ENCODE data around the gene CTXND2.
"Not testable (repeated sequence)": the region's sequence is repeated elsewhere in the genome, so short reads cannot be mapped to it uniquely, and the experiment has no call there.

CTXND2 gene

DNA sequence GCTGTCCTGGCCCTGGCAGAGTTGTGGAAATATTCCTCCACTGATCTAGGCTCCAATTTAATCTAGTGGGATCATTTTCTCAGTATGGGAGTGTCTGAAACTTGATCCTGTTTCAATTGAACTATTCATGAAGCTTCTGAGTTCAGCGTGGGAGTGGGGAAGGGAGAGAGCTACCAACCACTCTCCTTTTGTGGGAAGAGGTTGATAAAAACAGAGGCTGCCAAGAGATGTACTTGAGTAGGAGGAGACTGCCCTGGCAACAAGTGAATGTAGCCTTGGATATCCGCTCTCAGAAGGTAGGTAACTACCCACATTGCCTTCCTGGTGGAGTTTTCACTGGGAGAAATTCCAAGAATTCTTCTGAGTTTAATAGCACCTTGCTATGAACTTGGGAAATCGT is at the start of gene CTXND2:
TSS of gene CTXND2 (plus strand) at position 119 of the 400 bp plus-strand sequence. CDS start 25,179 bp downstream, outside the sequence.
- no peak for ATAC-seq
- H3K4me1 Mint-ChIP-seq, result peaks cover 42% of the 10 kb centered on the region
- no peaks in the 10 kb centered on the region for H3K27me3 Mint-ChIP-seq
- H3K9me3 Mint-ChIP-seq, result peaks cover 3% of the 10 kb centered on the region
- no peak within 1 kb of the TSS for H3K27ac Mint-ChIP-seq
- H3K36me3 Mint-ChIP-seq, result no peaks in the 10 kb centered on the region
- no peak within 1 kb of the TSS for H3K4me3 Mint-ChIP-seq

DNA sequence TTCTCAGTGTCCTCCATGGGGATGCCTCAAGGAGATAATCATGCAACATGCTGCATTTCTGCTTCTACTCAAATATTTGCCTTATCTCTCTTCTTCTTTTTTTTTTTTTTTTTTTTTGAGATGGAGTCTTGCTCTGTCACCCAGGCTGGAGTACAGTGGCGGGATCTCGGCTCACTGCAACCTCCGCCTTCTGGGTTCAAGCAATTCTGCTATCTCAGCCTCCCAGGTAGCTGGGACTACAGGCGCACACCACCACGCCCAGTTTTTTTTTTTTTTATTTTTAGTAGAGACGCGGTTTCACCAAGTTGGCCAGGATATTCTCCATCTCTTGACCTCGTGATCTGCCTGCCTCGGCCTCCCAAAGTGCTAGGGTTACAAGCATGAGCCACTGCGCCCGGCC is 46.1 kb upstream of the CTXND2 start:
- not testable (repeated sequence) for H3K9me3 Mint-ChIP-seq, H3K4me3 Mint-ChIP-seq, ATAC-seq, H3K4me1 Mint-ChIP-seq, H3K27ac Mint-ChIP-seq, H3K27me3 Mint-ChIP-seq
- peaks cover 63% of the 10 kb centered on the region for H3K36me3 Mint-ChIP-seq

DNA sequence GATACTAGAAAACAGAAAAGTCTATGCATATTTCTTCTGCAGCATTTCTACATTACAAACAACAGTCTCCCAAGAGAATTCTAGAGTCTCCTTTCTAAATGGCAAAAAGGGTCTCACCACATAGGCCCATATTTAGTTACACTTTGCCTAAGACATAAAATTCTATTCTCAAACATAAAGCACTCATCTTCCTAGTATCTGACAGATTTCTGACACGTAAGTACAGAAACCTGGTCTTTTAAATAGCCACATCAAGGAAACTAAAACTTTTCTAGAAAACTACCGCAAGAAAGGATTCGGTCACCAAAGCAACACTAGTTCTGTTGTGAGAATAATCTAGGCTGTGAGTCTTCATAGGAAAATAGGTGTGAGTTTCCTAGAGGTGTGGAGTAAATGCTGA is 45.3 kb upstream of the CTXND2 start:
- Mint-ChIP-seq H3K4me1 (peaks cover 2% of the 10 kb centered on the region), H3K36me3 (peaks cover 61% of the 10 kb centered on the region), H3K27me3 (no peaks in the 10 kb centered on the region), H3K9me3 (no peaks in the 10 kb centered on the region), H3K27ac (no peak overlapping the region), H3K4me3 (no peak overlapping the region)
- no peak for ATAC-seq

DNA sequence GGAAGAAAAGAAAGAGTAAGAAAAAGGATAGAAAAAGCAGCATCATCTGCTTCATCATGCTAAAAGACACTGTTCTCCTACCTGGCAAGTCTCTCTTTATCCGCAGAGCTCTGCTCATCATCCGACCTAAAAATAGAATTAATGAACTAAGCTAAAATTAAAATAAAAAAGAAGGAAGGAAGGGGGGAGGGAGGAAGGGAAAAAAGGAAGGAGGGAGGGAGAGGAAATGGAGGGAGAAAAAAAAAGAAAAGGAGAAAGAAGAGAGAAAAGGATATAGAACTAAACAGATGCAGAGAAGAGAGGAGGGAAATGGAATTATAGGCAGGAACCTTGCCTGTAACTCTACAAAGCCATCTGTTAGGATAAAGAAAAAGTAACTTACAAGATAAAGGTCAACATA is 44.6 kb upstream of the CTXND2 start:
- no peak for ATAC-seq
- Mint-ChIP-seq H3K4me3 (no peak overlapping the region), H3K4me1 (peaks cover 5% of the 10 kb centered on the region), H3K36me3 (peaks cover 60% of the 10 kb centered on the region), H3K9me3 (no peaks in the 10 kb centered on the region), H3K27me3 (no peaks in the 10 kb centered on the region), H3K27ac (no peak overlapping the region)

DNA sequence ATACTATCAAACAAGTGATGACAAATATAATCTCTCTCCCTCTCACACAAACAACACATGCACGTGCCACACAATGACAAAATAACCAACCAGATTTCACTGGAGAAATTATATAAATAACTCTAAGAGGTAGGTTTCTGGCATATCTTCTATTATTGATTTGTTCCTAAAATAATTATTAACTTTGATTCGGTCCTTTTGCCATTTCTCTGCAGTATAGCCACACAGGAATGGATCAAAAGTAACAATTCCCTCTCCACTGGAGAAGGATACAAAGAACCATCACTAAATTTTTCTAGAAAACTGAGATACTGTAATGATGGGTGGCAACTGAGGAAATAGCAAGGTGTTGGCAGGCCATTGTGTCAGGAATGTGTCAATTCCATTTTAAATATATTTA is 44.0 kb upstream of the CTXND2 start:
- peaks cover 5% of the 10 kb centered on the region for H3K4me1 Mint-ChIP-seq
- no peak overlapping the region for H3K27ac Mint-ChIP-seq

DNA sequence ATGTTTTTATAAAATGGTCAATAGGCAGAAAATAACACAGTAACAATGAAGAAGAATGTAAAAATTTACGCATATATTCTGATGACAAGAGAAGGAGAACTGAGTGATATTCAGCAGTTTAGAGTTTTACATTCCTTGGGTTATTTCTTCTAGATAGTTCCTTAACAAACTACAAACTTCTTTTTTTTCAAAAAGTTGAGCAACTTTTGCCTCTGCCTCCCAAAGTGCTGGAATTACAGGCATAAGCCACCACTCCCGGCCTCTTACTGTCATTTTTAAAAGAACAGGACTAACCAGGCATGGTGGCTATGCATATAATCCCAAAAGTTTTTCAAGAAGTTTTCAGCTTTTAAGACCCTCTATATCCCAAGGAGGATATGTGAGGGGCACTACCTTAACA is 43.5 kb upstream of the CTXND2 start:
- Mint-ChIP-seq H3K27me3 (no peaks in the 10 kb centered on the region), H3K4me1 (peaks cover 5% of the 10 kb centered on the region), H3K36me3 (peaks cover 58% of the 10 kb centered on the region), H3K4me3 (no peak overlapping the region), H3K9me3 (no peaks in the 10 kb centered on the region), H3K27ac (no peak overlapping the region)
- ATAC-seq, result no peak

More for the DNA sequence above, 44.0 kb upstream of the CTXND2 start:
- Mint-ChIP-seq H3K4me3 (no peak overlapping the region), H3K27me3 (no peaks in the 10 kb centered on the region), H3K9me3 (no peaks in the 10 kb centered on the region), H3K36me3 (peaks cover 60% of the 10 kb centered on the region)
- ATAC-seq, result no peak

DNA sequence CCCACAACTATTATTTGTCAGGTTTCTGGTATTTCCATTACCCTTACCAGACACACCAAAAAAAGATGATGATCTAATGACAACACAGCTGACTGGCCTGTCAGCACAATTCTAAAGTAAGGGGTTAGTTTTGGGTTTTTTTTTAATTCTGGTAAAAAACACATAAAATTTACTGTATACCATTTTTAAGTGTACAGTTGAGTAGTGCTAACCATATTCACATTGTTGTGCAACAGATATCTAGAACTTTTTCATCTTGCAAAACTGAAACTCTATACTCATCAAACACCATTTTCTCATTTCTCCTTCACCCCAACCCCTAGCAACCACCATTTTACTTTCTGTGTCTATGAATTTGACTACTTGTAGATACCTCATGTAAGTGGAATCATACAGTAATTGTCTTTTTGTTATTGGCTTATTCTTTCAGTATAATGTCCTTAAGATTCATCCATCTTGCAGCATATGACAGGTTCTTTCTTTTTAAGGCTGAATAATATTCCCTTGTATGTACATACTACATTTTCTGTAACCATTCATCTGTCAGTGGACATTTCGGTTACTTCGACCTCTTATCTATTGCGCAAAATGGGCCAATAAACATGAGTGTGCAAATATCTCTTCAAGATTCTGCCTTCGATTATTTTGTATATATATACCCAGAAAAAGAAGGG is 40.3 kb upstream of the CTXND2 start:
- H3K4me1 Mint-ChIP-seq, result peaks cover 5% of the 10 kb centered on the region
- H3K27me3 Mint-ChIP-seq, result no peaks in the 10 kb centered on the region
- no peak for ATAC-seq
- H3K27ac Mint-ChIP-seq, result no peak overlapping the region
- no peaks in the 10 kb centered on the region for H3K9me3 Mint-ChIP-seq
- no peak overlapping the region for H3K4me3 Mint-ChIP-seq
- H3K36me3 Mint-ChIP-seq, result peaks cover 42% of the 10 kb centered on the region

DNA sequence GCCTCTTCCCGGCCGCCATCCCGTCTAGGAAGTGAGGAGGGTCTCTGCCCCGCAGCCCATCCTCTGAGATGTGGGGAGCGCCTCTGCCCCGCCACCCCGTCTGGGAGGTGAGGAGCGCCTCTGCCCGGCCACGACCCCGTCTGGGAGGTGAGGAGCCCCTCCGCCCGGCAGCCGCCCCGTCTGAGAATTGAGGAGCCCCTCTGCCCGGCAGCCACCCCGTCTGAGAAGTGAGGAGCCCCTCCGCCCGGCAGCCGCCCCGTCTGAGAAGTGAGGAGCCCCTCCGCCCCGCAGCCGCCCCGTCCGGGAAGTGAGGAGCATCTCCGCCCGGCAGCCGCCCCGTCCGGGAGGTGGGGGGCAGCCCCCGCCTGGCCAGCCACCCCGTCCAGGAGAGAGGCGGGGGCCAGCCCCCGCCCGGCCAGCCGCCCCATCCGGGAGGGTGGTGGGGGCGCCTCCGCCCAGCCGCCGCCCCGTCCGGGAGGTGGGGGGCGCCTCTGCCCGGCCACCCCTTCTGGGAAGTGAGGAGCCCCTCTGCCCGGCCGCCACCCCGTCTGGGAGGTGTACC is 36.1 kb upstream of the CTXND2 start:
- Mint-ChIP-seq H3K4me1 (peaks cover 24% of the 10 kb centered on the region), H3K36me3 (peaks cover 52% of the 10 kb centered on the region)
- ATAC-seq, H3K27ac Mint-ChIP-seq, H3K27me3 Mint-ChIP-seq, H3K4me3 Mint-ChIP-seq, H3K9me3 Mint-ChIP-seq: not testable (repeated sequence)

DNA sequence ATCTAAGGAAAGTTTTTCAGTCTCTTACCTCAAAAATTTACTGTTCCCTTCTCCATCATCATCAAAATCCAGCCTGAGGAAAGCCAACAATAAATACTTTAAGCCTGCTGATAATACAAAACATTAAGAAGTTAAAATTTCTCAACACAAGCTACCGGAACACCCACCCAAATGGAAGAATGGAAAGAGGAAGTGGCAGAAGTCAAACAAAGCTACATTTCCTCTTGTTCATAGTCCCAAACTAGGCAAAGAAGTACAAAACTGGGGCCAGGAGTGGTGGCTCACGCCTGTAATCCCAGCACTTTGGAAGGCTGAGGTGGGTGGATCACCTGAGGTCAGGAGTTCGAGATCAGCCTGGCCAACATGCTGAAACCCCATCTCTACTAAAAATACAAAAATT is 34.2 kb upstream of the CTXND2 start:
- H3K27me3 Mint-ChIP-seq, result not testable (repeated sequence)

DNA sequence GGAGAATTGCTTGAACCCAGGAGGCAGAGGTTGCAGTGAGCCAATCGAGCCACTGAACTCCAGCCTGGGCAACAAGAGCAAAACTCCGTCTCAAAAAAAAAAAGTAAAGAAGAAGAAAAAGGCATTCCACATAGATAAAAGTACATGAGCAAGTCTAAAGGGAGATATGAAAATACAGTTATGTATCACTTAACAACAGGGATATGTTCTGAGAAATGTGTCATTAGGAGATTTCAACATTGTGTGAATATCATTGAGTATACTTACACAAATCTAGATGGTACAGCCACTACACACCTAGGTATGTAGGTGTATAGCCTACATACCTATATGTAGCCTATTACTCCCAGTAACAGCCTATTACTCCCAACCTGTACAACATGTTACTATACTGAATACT is 23.2 kb upstream of the CTXND2 start:
- no peak for ATAC-seq
- H3K36me3 Mint-ChIP-seq, result peaks cover 26% of the 10 kb centered on the region

More for the DNA sequence above, 34.2 kb upstream of the CTXND2 start:
- peaks cover 19% of the 10 kb centered on the region for H3K4me1 Mint-ChIP-seq
- H3K9me3 Mint-ChIP-seq, ATAC-seq, H3K4me3 Mint-ChIP-seq: not testable (repeated sequence)
- peak overlapping the region; percentile 57 for H3K27ac Mint-ChIP-seq
- peaks cover 39% of the 10 kb centered on the region for H3K36me3 Mint-ChIP-seq

DNA sequence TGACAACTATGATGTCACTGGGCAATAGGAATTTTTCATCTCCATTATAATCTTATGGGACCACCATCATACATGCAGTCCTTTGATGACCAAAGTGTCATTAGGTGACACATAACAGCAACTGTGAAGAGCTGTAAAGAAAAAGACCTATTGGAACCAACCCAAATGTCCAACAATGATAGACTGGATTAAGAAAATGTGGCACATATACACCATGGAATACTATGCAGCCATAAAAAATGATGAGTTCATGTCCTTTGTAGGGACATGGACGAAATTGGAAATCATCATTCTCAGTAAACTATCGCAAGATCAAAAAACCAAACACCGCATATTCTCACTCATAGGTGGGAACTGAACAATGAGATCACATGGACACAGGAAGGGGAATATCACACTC is 22.7 kb upstream of the CTXND2 start:
- not testable (repeated sequence) for H3K27me3 Mint-ChIP-seq, H3K4me3 Mint-ChIP-seq, H3K9me3 Mint-ChIP-seq, H3K27ac Mint-ChIP-seq, ATAC-seq
- peaks cover 42% of the 10 kb centered on the region for H3K4me1 Mint-ChIP-seq
- peaks cover 26% of the 10 kb centered on the region for H3K36me3 Mint-ChIP-seq

More for the DNA sequence above, 23.2 kb upstream of the CTXND2 start:
- no peaks in the 10 kb centered on the region for H3K27me3 Mint-ChIP-seq
- H3K4me1 Mint-ChIP-seq, result peaks cover 46% of the 10 kb centered on the region
- no peak overlapping the region for H3K4me3 Mint-ChIP-seq
- H3K9me3 Mint-ChIP-seq, result no peaks in the 10 kb centered on the region
- H3K27ac Mint-ChIP-seq, result no peak overlapping the region

DNA sequence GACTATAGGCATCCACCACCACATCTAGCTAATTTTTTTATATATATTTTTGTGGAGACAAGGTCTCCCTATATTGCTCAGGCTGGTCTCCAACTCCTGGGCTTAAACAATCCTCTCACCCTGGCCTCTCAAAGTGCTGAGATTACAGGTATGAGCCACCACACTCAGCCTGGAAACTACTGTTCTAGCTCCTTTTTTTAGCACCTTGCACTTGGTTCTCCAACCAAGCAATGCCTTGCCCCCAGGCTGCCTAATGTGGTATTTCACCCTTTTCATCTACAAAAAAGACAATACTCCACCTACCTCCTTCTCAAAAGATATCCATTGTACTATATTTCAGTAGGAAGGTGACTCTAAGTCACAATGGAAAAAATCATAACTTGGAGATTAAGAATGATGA is 17.3 kb upstream of the CTXND2 start:
- H3K27ac Mint-ChIP-seq, result no peak overlapping the region
- no peaks in the 10 kb centered on the region for H3K9me3 Mint-ChIP-seq
- peaks cover 31% of the 10 kb centered on the region for H3K36me3 Mint-ChIP-seq
- no peaks in the 10 kb centered on the region for H3K27me3 Mint-ChIP-seq
- H3K4me3 Mint-ChIP-seq, result no peak overlapping the region
- no peak for ATAC-seq
- peaks cover 46% of the 10 kb centered on the region for H3K4me1 Mint-ChIP-seq

DNA sequence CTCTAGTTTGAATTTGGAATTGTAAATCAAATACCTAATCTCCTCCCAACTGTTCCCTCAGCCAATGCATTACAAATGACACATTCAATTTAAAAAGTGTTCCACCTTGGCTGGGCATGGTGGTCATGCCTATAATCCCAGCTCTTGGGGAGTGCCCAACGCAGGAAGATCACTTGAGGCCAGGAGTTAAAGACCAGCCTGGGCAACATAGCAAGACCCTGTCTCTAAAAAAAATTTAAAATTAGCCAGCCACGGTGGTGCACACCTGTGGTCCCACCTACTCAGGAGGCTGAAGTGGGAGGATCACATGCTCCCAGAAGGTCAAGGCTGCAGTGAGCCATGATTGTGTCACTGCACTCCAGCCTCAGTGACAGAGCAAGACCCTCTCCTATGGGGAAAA is 14.4 kb upstream of the CTXND2 start:
- no peaks in the 10 kb centered on the region for H3K27me3 Mint-ChIP-seq
- H3K4me1 Mint-ChIP-seq, result peaks cover 29% of the 10 kb centered on the region
- no peak for ATAC-seq
- H3K36me3 Mint-ChIP-seq, result peaks cover 21% of the 10 kb centered on the region
- no peak overlapping the region for H3K4me3 Mint-ChIP-seq
- no peak overlapping the region for H3K27ac Mint-ChIP-seq
- H3K9me3 Mint-ChIP-seq, result no peaks in the 10 kb centered on the region

DNA sequence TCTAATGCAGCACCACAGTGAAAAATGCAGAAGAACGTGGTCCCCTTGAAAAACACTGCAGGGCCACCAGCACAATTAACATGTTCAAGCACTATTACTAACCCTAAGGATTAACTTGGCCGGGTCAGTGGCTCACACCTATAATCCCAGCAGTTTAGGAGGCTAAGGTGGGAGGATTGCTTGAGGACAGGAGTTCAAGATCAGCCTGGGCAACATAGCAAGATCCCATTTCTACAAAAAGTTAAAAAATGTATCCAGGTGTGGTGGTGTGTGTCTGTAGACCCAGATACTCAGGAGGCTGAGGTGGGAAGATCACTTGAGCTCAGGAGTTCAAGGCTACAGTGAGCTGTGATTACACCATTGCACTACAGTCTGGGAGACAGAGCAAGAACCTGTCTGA is 13.4 kb upstream of the CTXND2 start:
- H3K9me3 Mint-ChIP-seq, result no peaks in the 10 kb centered on the region
- no peaks in the 10 kb centered on the region for H3K27me3 Mint-ChIP-seq
- H3K27ac Mint-ChIP-seq, result no peak overlapping the region
- no peak for ATAC-seq
- H3K4me1 Mint-ChIP-seq, result peaks cover 20% of the 10 kb centered on the region
- H3K36me3 Mint-ChIP-seq, result peaks cover 12% of the 10 kb centered on the region
- H3K4me3 Mint-ChIP-seq, result no peak overlapping the region

DNA sequence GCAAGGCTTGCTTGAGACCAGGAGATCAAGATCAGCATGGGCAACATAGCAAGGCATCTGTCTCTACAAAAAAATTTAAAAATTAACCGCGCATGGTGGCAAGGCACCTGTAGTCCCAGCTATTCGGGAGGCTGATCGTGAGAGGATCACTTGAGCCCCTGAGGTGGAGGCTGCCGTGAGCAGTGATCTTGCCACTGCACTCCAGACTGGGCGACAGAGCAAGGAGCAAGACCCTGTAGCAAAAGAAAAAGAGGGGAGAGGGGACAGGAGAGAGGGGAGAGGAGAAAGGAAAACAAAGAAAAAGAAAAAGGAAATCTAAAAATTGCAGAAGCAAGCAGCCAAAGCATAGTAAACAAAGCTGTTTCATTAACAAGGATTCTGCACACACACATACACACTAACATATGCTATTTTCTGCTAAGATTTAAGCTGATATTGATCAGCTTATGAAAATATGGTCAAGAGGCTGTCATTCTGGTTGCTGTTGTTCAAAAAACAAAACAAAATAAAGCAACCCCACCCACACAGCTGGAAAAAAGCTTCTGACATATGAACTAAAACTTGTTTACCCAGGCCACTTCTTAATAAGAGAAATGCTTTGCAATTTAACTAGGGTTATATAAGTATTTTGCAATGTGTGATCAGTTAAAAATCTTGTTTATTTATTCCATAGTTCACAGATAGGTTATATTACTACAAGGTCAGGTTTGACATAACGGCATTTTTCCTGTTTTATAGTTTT is 12.3 kb upstream of the CTXND2 start:
- no peaks in the 10 kb centered on the region for H3K27me3 Mint-ChIP-seq
- no peaks in the 10 kb centered on the region for H3K9me3 Mint-ChIP-seq
- ATAC-seq, result no peak
- H3K4me1 Mint-ChIP-seq, result peaks cover 20% of the 10 kb centered on the region
- peak overlapping the region; percentile 68 for H3K4me3 Mint-ChIP-seq
- peak overlapping the region; percentile 92 for H3K27ac Mint-ChIP-seq
- H3K36me3 Mint-ChIP-seq, result peaks cover 12% of the 10 kb centered on the region
